Endothelial cell of umbilical vein (primary cell): ENCODE results near the gene ELAVL1.

Source experiments
- CTCF ChIP-seq, 2 donors: IDR thresholded peaks; 1 replicate in 1 of 2; 2 replicates in 1 of 2; pipeline ENCODE4 v1.5.1; 2011; ENCODE audit warnings: low read length in 2 of 2, mild to moderate bottlenecking in 2 of 2, moderate library complexity in 2 of 2, control low read depth in 1 of 2, inconsistent platforms in 1 of 2, low read depth in 1 of 2; ENCODE audit not compliant: insufficient read depth in 1 of 2; ENCODE audit errors: extremely low read depth in 1 of 2
- POLR2A ChIP-seq: IDR thresholded peaks from 2 replicates; pipeline ENCODE4 v1.6.1; 2012; ENCODE audit warnings: low read depth, mild to moderate bottlenecking, control low read depth, low read length

GRCh38 chr19:7996883-7997282 is 8.6 kb downstream of the ELAVL1 start:
- TF ChIP-seq CTCF (IDR thresholded peaks at IDR 0.05; ENCODE audit: extremely low read depth in 1 of 2, insufficient read depth in 1 of 2, low read depth in 1 of 2, low read length in 2 of 2), result no peak
- no peak for TF ChIP-seq POLR2A
